Measurements from ENCODE around the gene WDR7.

GRCh38 chr18:56973487-56973886, 322.3 kb downstream of the WDR7 start:
- TF ChIP-seq CTCF (IDR thresholded peaks at IDR 0.05): no peak
- no peak for TF ChIP-seq POLR2A (IDR thresholded peaks at IDR 0.05)
